HEK293 (cell line): ENCODE data around the gene BRWD1.

Experiments
- CTCF ChIP-seq: fragments of 450-650 bp; formaldehyde crosslinking; IDR thresholded peaks from 2 replicates; pipeline ENCODE4 v1.5.1; 2016; ENCODE audit warnings: missing biosample characterization, missing genetic modification characterization
- KLF10 ChIP-seq: fragments of 450-650 bp; IDR thresholded peaks from 2 replicates; pipeline ENCODE4 v1.5.1; 2018; ENCODE audit warnings: missing biosample characterization, mild to moderate bottlenecking, missing genetic modification characterization
- MZF1 ChIP-seq: fragments of 450-650 bp; formaldehyde crosslinking; IDR thresholded peaks from 2 replicates; pipeline ENCODE4 v1.5.1; 2017; ENCODE audit warnings: missing biosample characterization, missing genetic modification characterization, borderline replicate concordance
- PBX3 ChIP-seq: sonication (generic); formaldehyde crosslinking; IDR thresholded peaks from 2 replicates; pipeline ENCODE4 v1.8.1; 2022; ENCODE audit warnings: mild to moderate bottlenecking, moderate library complexity, missing genetic modification reagents
- ZNF16 ChIP-seq: fragments of 450-650 bp; formaldehyde crosslinking; IDR thresholded peaks from 2 replicates; pipeline ENCODE4 v1.5.1; 2016; ENCODE audit warnings: low read depth, missing biosample characterization, missing genetic modification characterization
- ZNF184 ChIP-seq: fragments of 450-650 bp; IDR thresholded peaks from 2 replicates; pipeline ENCODE4 v1.5.1; 2018; ENCODE audit warnings: missing biosample characterization, mild to moderate bottlenecking, missing genetic modification characterization
- ZNF274 ChIP-seq, 2 experiments: fragments of 200-500 bp in 1 of 2; fragments of 450-650 bp in 1 of 2; sonication (Bioruptor generic) in 1 of 2; formaldehyde crosslinking in 1 of 2; IDR thresholded peaks; 2 replicates each; pipeline versions ENCODE4 v1.5.1 to v1.6.1; 2014 to 2016; ENCODE audit warnings: borderline replicate concordance in 1 of 2, inconsistent platforms in 1 of 2, low read length in 1 of 2, missing biosample characterization in 1 of 2, missing genetic modification characterization in 1 of 2
- ZNF280C ChIP-seq: fragments of 450-650 bp; formaldehyde crosslinking; IDR thresholded peaks from 2 replicates; pipeline ENCODE4 v1.5.1; 2016; ENCODE audit warnings: missing biosample characterization, missing genetic modification characterization
- ZNF292 ChIP-seq: fragments of 450-650 bp; formaldehyde crosslinking; IDR thresholded peaks from 2 replicates; pipeline ENCODE4 v1.5.1; 2016; ENCODE audit warnings: low read depth, missing biosample characterization, missing genetic modification characterization, borderline replicate concordance
- ZNF362 ChIP-seq: fragments of 450-650 bp; formaldehyde crosslinking; IDR thresholded peaks from 2 replicates; pipeline ENCODE4 v1.5.1; 2016; ENCODE audit warnings: missing biosample characterization, missing genetic modification characterization

- TF ChIP-seq ZNF292 (tag by site-specific recombination) (no peak), PBX3 (CRISPR knock-in tag) (no peak), CTCF (tag by site-specific recombination) (no peak), ZNF184 (tag by site-specific recombination) (no peak), MZF1 (tag by site-specific recombination) (no peak), KLF10 (tag by site-specific recombination) (no peak), ZNF362 (tag by site-specific recombination) (no peak), ZNF16 (tag by site-specific recombination) (no peak), ZNF280C (no peak), ZNF274 (IDR thresholded peaks at IDR 0.05; ENCODE audit: low read length) (no peak), ZNF274 (tag by site-specific recombination; IDR thresholded peaks at IDR 0.05; ENCODE audit: borderline replicate concordance) (no peak)
Measured at GRCh38 chr21:39169906-39170305, 143.5 kb downstream of the BRWD1 start.
